GM23338 (cell line): Measurements from ENCODE around the gene RPL31.

Experiments
- CREB1 ChIP-seq: fragments of 250-450 bp; sonication (Bioruptor Pico); IDR thresholded peaks from 2 replicates; pipeline ENCODE4 v1.5.0; 2020; ENCODE audit warnings: low read depth, mild to moderate bottlenecking, moderate library complexity
- EZH2 ChIP-seq: fragments of 200-600 bp; sonication (generic); IDR thresholded peaks from one replicate; pipeline ENCODE4 v1.8.0; 2017; ENCODE audit warnings: antibody characterized with exemption, mild to moderate bottlenecking, low read depth; ENCODE audit not compliant: unreplicated experiment
- EZH2phosphoT487 ChIP-seq: fragments of 200-600 bp; sonication (generic); IDR thresholded peaks from one replicate; pipeline ENCODE4 v1.8.1; 2018; ENCODE audit warnings: antibody characterized with exemption; ENCODE audit not compliant: unreplicated experiment
- POLR2AphosphoS5 ChIP-seq: IDR thresholded peaks from 2 replicates; pipeline ENCODE4 v1.6.1; 2016; ENCODE audit warnings: antibody characterized with exemption, low read depth
- REST ChIP-seq: IDR thresholded peaks from one replicate; pipeline ENCODE4 v1.6.1; 2018; ENCODE audit warnings: antibody characterized with exemption; ENCODE audit not compliant: unreplicated experiment
- STAT1 ChIP-seq: IDR thresholded peaks from one replicate; pipeline ENCODE4 v1.6.1; 2016; ENCODE audit warnings: antibody characterized with exemption; ENCODE audit not compliant: unreplicated experiment
- ZNF114 ChIP-seq: fragments of 250-450 bp; sonication (Bioruptor Pico); IDR thresholded peaks from 2 replicates; pipeline ENCODE4 v1.5.0; 2020; ENCODE audit warnings: mild to moderate bottlenecking, moderate library complexity
- ZNF331 ChIP-seq: fragments of 250-450 bp; sonication (Bioruptor Pico); IDR thresholded peaks from 2 replicates; pipeline ENCODE4 v1.5.0; 2020; ENCODE audit warnings: low read depth, mild to moderate bottlenecking, moderate library complexity
- TF ChIP-seq, protein P1 (sequence below), 2 experiments: fragments of 200-600 bp in 1 of 2; sonication (generic) in 1 of 2; conservative IDR thresholded peaks; 2 replicates each; pipeline versions ENCODE4 v1.5.1 to v1.6.1; 2016 to 2017; ENCODE audit warnings: antibody characterized with exemption in 2 of 2, low read depth in 2 of 2, mild to moderate bottlenecking in 2 of 2, moderate library complexity in 1 of 2
- TF ChIP-seq, protein P2 (sequence below): IDR thresholded peaks from 2 replicates; pipeline ENCODE4 v1.6.1; 2016; ENCODE audit warnings: antibody characterized with exemption

- TF ChIP-seq, protein P1, sequence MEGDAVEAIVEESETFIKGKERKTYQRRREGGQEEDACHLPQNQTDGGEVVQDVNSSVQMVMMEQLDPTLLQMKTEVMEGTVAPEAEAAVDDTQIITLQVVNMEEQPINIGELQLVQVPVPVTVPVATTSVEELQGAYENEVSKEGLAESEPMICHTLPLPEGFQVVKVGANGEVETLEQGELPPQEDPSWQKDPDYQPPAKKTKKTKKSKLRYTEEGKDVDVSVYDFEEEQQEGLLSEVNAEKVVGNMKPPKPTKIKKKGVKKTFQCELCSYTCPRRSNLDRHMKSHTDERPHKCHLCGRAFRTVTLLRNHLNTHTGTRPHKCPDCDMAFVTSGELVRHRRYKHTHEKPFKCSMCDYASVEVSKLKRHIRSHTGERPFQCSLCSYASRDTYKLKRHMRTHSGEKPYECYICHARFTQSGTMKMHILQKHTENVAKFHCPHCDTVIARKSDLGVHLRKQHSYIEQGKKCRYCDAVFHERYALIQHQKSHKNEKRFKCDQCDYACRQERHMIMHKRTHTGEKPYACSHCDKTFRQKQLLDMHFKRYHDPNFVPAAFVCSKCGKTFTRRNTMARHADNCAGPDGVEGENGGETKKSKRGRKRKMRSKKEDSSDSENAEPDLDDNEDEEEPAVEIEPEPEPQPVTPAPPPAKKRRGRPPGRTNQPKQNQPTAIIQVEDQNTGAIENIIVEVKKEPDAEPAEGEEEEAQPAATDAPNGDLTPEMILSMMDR (conservative IDR thresholded peaks at IDR 0.05; ENCODE audit: low read depth in 2 of 2): no peak
- TF ChIP-seq CREB1 (no peak), EZH2phosphoT487 (no peak), EZH2 (no peak), POLR2AphosphoS5 (no peak), REST (no peak), ZNF114 (CRISPR knock-in tag) (no peak), ZNF331 (no peak), STAT1 (no peak)
- TF ChIP-seq, protein P2, sequence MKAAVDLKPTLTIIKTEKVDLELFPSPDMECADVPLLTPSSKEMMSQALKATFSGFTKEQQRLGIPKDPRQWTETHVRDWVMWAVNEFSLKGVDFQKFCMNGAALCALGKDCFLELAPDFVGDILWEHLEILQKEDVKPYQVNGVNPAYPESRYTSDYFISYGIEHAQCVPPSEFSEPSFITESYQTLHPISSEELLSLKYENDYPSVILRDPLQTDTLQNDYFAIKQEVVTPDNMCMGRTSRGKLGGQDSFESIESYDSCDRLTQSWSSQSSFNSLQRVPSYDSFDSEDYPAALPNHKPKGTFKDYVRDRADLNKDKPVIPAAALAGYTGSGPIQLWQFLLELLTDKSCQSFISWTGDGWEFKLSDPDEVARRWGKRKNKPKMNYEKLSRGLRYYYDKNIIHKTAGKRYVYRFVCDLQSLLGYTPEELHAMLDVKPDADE: no peak
These were observed 21.1 kb upstream of the RPL31 start for GRCh38 chr2:100981011-100981410.
